Measurements from ENCODE around the gene HMX1. TPM values are rescaled to one million over a fixed set of nuclear protein-coding genes. Genes with fewer than 3 reads are reported as not detected.

The HMX1 gene
- total RNA-seq, 1 experiment from 2014 or later: not detected

- H3K27ac ChIP-seq (ENCODE audit: low read length): no peak overlapping the region
- no peaks in the 10 kb centered on the region for H3F3A ChIP-seq (ENCODE audit: low read length, unreplicated experiment)
- H4K20me1 ChIP-seq (ENCODE audit: low read length): no peaks in the 10 kb centered on the region
- DNase-seq (no peak), ATAC-seq (no peak)
- H3K9me2 ChIP-seq (replicated peaks; ENCODE audit: low read length): no peaks in the 10 kb centered on the region
- H3K36me3 ChIP-seq (ENCODE audit: low read depth, low read length): no peaks in the 10 kb centered on the region
- no TSS peak for BruUV-seq (replicated peaks)
- intact Hi-C loops (cut with micrococcal nuclease): no loop called here
- POLR2A ChIA-PET (ENCODE audit: unreplicated experiment): no interaction called here
- H3K4me3 ChIP-seq (ENCODE audit: low read length): no peak overlapping the region
- CTCF ChIA-PET: no interaction called here
- peaks cover 36% of the 10 kb centered on the region for H3K27me3 ChIP-seq (ENCODE audit: low read length)
- H3K9me3 ChIP-seq (ENCODE audit: low read length): no peaks in the 10 kb centered on the region
- H3K4me2 ChIP-seq (ENCODE audit: low read length): no peak overlapping the region
- no peaks in the 10 kb centered on the region for H3K79me2 ChIP-seq (ENCODE audit: low read length)
- no peak overlapping the region for H2AFZ ChIP-seq (ENCODE audit: low read length)
- H3K4me1 ChIP-seq (ENCODE audit: insufficient read depth, low read length): no peaks in the 10 kb centered on the region
- TF ChIP-seq EZH2phosphoT487 (IDR thresholded peaks at IDR 0.05; ENCODE audit: borderline replicate concordance, low read length): no peak
- TF ChIP-seq CTCF (conservative IDR thresholded peaks at IDR 0.05; ENCODE audit: low read depth, low read length): no peak
- no peak for TF ChIP-seq EZH2 (IDR thresholded peaks at IDR 0.05; ENCODE audit: low read length, unreplicated experiment)
- no peak overlapping the region for H3K9ac ChIP-seq (ENCODE audit: low read length)
These were observed 807 bp downstream of the HMX1 start for GRCh38 chr4:8870647-8871416.

DNA sequence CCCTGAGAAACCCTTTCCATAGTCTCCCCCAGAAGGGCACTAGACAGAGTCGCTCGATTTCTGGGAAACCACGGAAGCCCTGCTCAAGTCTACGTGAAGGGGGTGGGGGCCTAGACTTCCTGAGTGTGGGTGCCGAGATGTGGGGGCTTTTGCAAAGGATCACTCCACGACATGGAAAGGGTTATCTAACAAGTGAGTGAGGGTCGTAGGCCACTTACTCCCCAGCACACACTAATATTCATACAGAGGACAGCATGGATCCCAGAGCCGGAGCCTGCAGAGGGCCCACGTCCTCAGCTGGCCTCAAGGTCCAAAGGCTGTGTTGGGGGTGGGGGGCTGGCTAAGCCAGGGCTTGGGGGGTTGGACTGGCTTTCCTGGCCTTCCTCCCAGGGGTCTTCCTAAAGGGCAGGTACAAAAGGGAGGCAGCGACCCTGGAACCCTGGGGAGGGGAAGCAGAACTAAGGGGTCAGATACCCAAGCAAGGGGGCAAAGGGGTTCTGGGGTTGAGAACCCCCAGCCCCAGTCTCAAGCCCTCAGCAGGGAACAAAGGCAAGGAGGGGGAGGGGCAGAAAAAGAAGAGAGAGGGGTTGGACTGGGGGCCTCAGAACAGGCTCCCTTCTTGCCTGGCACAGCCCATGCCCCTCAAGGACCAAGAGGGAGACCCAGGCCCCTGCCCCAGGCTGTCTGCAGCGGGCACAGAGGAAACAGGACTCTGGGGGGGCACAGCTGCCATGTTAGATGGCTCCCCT, 1.6 kb downstream of the HMX1 start:
- no TSS peak for BruUV-seq (replicated peaks)
- Histone ChIP-seq H3K9me2 (replicated peaks; ENCODE audit: low read length) (no peaks in the 10 kb centered on the region), H3K9me3 (ENCODE audit: low read length) (no peaks in the 10 kb centered on the region), H3K4me3 (ENCODE audit: low read length) (no peak overlapping the region), H3K27ac (ENCODE audit: low read length) (no peak overlapping the region), H3K79me2 (ENCODE audit: low read length) (no peaks in the 10 kb centered on the region), H3K4me1 (ENCODE audit: insufficient read depth, low read length) (no peaks in the 10 kb centered on the region), H4K20me1 (ENCODE audit: low read length) (no peaks in the 10 kb centered on the region), H3F3A (ENCODE audit: low read length, unreplicated experiment) (no peaks in the 10 kb centered on the region), H3K4me2 (ENCODE audit: low read length) (no peak overlapping the region), H3K27me3 (ENCODE audit: low read length) (peaks cover 29% of the 10 kb centered on the region), H3K9ac (ENCODE audit: low read length) (no peak overlapping the region), H3K36me3 (ENCODE audit: low read depth, low read length) (no peaks in the 10 kb centered on the region), H2AFZ (ENCODE audit: low read length) (no peak overlapping the region)
- TF ChIP-seq EZH2phosphoT487 (IDR thresholded peaks at IDR 0.05; ENCODE audit: borderline replicate concordance, low read length): no peak
- TF ChIP-seq CTCF (conservative IDR thresholded peaks at IDR 0.05; ENCODE audit: low read depth, low read length): no peak
- TF ChIP-seq EZH2 (IDR thresholded peaks at IDR 0.05; ENCODE audit: low read length, unreplicated experiment): no peak
- POLR2A ChIA-PET (ENCODE audit: unreplicated experiment): no interaction called here
- intact Hi-C loops (cut with micrococcal nuclease): no loop called here
- DNase-seq (no peak), ATAC-seq (no peak)
- CTCF ChIA-PET: no interaction called here
